HepG2 (cell line): ENCODE measurements around the gene RTN1. TPM values are rescaled to one million over a fixed set of nuclear protein-coding genes. Genes with fewer than 3 reads are reported as not detected.

Experiments used
- ATAC-seq: fragments of 200-7000 bp; cut with Tn5 transposase; 3 replicates; pipeline ENCODE4 v1.9.1; 2020; ENCODE audit warnings: mild to moderate bottlenecking, moderate library complexity
- BruUV-seq: library from RNA; stranded (reverse); fragments of 400-500 nt; replicated peaks from 2 replicates; lab custom pipeline; 2021; lab: Mats Ljungman, UMichigan
- CTCF ChIA-PET: fragments of 300-600 bp; formaldehyde crosslinking; extraction: SDS; loops from one replicate; lab custom pipeline; 2021; ENCODE audit warnings: low total read pairs, inconsistent platforms, low intra/inter-chr PET ratio; lab: Yijun Ruan, JAX
- POLR2A ChIA-PET: fragments of 350-600 bp; sonication (Branson Sonifier 250); formaldehyde crosslinking; loops from one replicate; lab custom pipeline; 2020; ENCODE audit warnings: antibody characterized with exemption, inconsistent platforms; lab: Yijun Ruan, JAX
- DNase-seq: peaks from one replicate; pipeline ENCODE4 v3.0.0-alpha.2; 2015; ENCODE audit warnings: low spot score
- FAIRE-seq: peaks from 3 replicates; lab custom pipeline; 2011; peaks lifted over from hg19 to GRCh38; lab: Jason Lieb, UNC
- H2AFZ ChIP-seq: one replicate; pipeline ENCODE4 v1.6.1; 2011; ENCODE audit warnings: low read length, inconsistent platforms
- H3K27ac ChIP-seq: fragments of 300-600 bp; 3 replicates; pipeline ENCODE4 v1.8.0; 2011; ENCODE audit warnings: mixed run types, mild to moderate bottlenecking, mixed read lengths, low read length, inconsistent platforms; ENCODE audit not compliant: insufficient read depth; ENCODE audit errors: extremely low read length
- H3K27me3 ChIP-seq, 2 experiments: fragments of 200-600 bp in 1 of 2; 2 replicates in 1 of 2; 3 replicates in 1 of 2; pipeline versions ENCODE4 v1.6.0 to v1.8.0; 2011; ENCODE audit warnings: low read length in 2 of 2, mild to moderate bottlenecking in 2 of 2, moderate library complexity in 2 of 2, inconsistent platforms in 1 of 2; ENCODE audit not compliant: insufficient read depth in 2 of 2, control insufficient read depth in 1 of 2
- H3K36me3 ChIP-seq, 2 experiments: fragments of 200-600 bp in 1 of 2; replicated peaks in 1 of 2; 2 replicates in 1 of 2; 3 replicates in 1 of 2; pipeline versions ENCODE4 v1.5.1 to v1.8.0; 2011; ENCODE audit warnings: low read length in 2 of 2, inconsistent platforms in 1 of 2; ENCODE audit not compliant: insufficient read depth in 2 of 2, control insufficient read depth in 1 of 2
- H3K4me1 ChIP-seq: 2 replicates; pipeline ENCODE4 v1.5.1; 2012; ENCODE audit warnings: low read length, inconsistent platforms; ENCODE audit not compliant: insufficient read depth
- H3K4me2 ChIP-seq: 2 replicates; pipeline ENCODE4 v1.6.0; 2011; ENCODE audit warnings: low read depth, low read length, inconsistent platforms
- H3K4me3 ChIP-seq, 3 experiments: fragments of 200-600 bp in 1 of 3; sonication (generic), shearing (Covaris generic) in 1 of 3; replicated peaks in 1 of 3; 2 replicates each; pipeline ENCODE4 v1.5.1; 2011 to 2016; ENCODE audit warnings: low read length in 3 of 3, inconsistent platforms in 2 of 3, low read depth in 2 of 3, mild to moderate bottlenecking in 2 of 3, control low read depth in 1 of 3, mixed read lengths in 1 of 3; ENCODE audit not compliant: insufficient read depth in 1 of 3
- H3K79me2 ChIP-seq: one replicate; pipeline ENCODE4 v1.6.1; 2011; ENCODE audit warnings: low read length, inconsistent platforms; ENCODE audit not compliant: insufficient read depth
- H3K9ac ChIP-seq: 2 replicates; pipeline ENCODE4 v1.6.0; 2011; ENCODE audit warnings: mild to moderate bottlenecking, low read depth, low read length, inconsistent platforms; ENCODE audit not compliant: insufficient read depth
- H3K9me3 ChIP-seq: 2 replicates; pipeline ENCODE4 v1.5.1; 2012; ENCODE audit warnings: mild to moderate bottlenecking, low read length
- H4K20me1 ChIP-seq: 2 replicates; pipeline ENCODE4 v1.6.0; 2011; ENCODE audit warnings: inconsistent platforms, mild to moderate bottlenecking, low read length, moderate library complexity; ENCODE audit not compliant: insufficient read depth
- HOXA9 ChIP-seq: sonication (generic); formaldehyde crosslinking; IDR thresholded peaks from 2 replicates; pipeline ENCODE4 v1.8.1; 2022; ENCODE audit warnings: missing genetic modification reagents, mild to moderate bottlenecking, moderate library complexity, borderline replicate concordance
- MAX ChIP-seq: IDR thresholded peaks from 2 replicates; pipeline ENCODE4 v1.6.1; 2012; ENCODE audit warnings: inconsistent platforms
- NCOA5 ChIP-seq: sonication (generic); formaldehyde crosslinking; IDR thresholded peaks from 2 replicates; pipeline ENCODE4 v1.4.0; 2020; ENCODE audit warnings: missing genetic modification reagents
- RBM22 ChIP-seq: fragments of 200-400 bp; formaldehyde crosslinking; optimal IDR thresholded peaks from 2 replicates; pipeline ENCODE3; 2017; ENCODE audit warnings: mild to moderate bottlenecking, low read length, moderate library complexity
- SALL1 ChIP-seq: sonication (generic); formaldehyde crosslinking; IDR thresholded peaks from 2 replicates; pipeline ENCODE4 v1.8.0; 2022; ENCODE audit warnings: mild to moderate bottlenecking, missing genetic modification reagents
- SYNCRIP ChIP-seq: fragments of 200-400 bp; formaldehyde crosslinking; IDR thresholded peaks from 2 replicates; pipeline ENCODE4 v1.6.1; 2018; ENCODE audit warnings: mild to moderate bottlenecking, low read depth, low read length; ENCODE audit not compliant: insufficient read depth
- THYN1 ChIP-seq: sonication (generic); formaldehyde crosslinking; IDR thresholded peaks from 2 replicates; pipeline ENCODE4 v1.8.1; 2023; ENCODE audit warnings: low read depth, mild to moderate bottlenecking, moderate library complexity, missing genetic modification reagents, borderline replicate concordance
- ZC3H4 ChIP-seq: sonication (generic); formaldehyde crosslinking; IDR thresholded peaks from 2 replicates; pipeline ENCODE4 v1.4.0; 2020; ENCODE audit warnings: missing genetic modification reagents, borderline replicate concordance
- ZNF510 ChIP-seq: sonication (generic); formaldehyde crosslinking; IDR thresholded peaks from 2 replicates; pipeline ENCODE4 v1.4.0; 2020; ENCODE audit warnings: low read depth, mild to moderate bottlenecking, missing genetic modification reagents
- ZNF547 ChIP-seq: sonication (generic); formaldehyde crosslinking; IDR thresholded peaks from 2 replicates; pipeline ENCODE4 v1.5.1; 2020; ENCODE audit warnings: mild to moderate bottlenecking, missing genetic modification reagents
- ZNF609 ChIP-seq: sonication (generic); formaldehyde crosslinking; IDR thresholded peaks from 2 replicates; pipeline ENCODE4 v1.4.0; 2020; ENCODE audit warnings: mild to moderate bottlenecking, missing genetic modification reagents, borderline replicate concordance
- ZNF790 ChIP-seq: sonication (generic); formaldehyde crosslinking; IDR thresholded peaks from 2 replicates; pipeline ENCODE4 v1.8.0; 2022; ENCODE audit warnings: missing genetic modification reagents, mild to moderate bottlenecking, borderline replicate concordance
- WGBS: methylation state at CpG from one replicate; pipeline ENCODE4 v1.1.6; 2017; ENCODE audit warnings: low lambda C conversion rate; 5-methylcytosine and 5-hydroxymethylcytosine counted together
- in situ Hi-C: cut with HindIII; loops from 2 replicates; pipeline ENCODE4 v1.10.0; 2017; ENCODE audit warnings: low pct_unique_long_range_greater_than_20kb; ENCODE audit not compliant: extremely low pct_ligation_motif_present
- intact Hi-C: fragments of 100-400 bp; cut with micrococcal nuclease; formaldehyde crosslinking; loops from one replicate; pipeline ENCODE4 v1.10.0; 2022; ENCODE audit not compliant: unreplicated experiment
- polyA plus RNA-seq, 8 experiments: library from polyadenylated mRNA; depleted of rRNA in 3 of 8; stranded (reverse) in 7 of 8; unstranded in 1 of 8; fragments of >200 nt; fragmentation: Illumina TruSeq in 4 of 8; extraction: Trizol in 4 of 8; gene quantifications; 2 replicates each; pipeline versions ENCODE4 v1.2.1 to v1.2.3, GENCODE V29; 2011 to 2016; ENCODE audit warnings: low read depth in 4 of 8, missing spikeins in 1 of 8, mixed read lengths in 1 of 8; ENCODE audit not compliant: insufficient read depth in 1 of 8
- total RNA-seq, 5 experiments: library from RNA; depleted of rRNA; stranded (reverse); fragments of >200 nt; fragmentation: Illumina TruSeq; extraction: Trizol; gene quantifications; 2 replicates each; pipeline ENCODE4 v1.2.3, GENCODE V29; 2016; ENCODE audit warnings: low read depth in 1 of 5
- TF ChIP-seq, protein P1 (sequence below): IDR thresholded peaks from 2 replicates; pipeline ENCODE4 v1.6.1; 2016; ENCODE audit warnings: missing compliant biosample characterization, missing genetic modification reagents, borderline replicate concordance

The RTN1 gene
- total and polyA plus RNA-seq, 2 of the 13 experiments (the other 11 are each of a cell fraction or from before 2014, with no cell fraction given): 0.04 to 0.18 TPM

GRCh38 chr14:59675394-59675793 lies 195.2 kb downstream of the RTN1 start:
- no peak overlapping the region for H3K27ac ChIP-seq
- BruUV-seq: no TSS peak
- no peaks in the 10 kb centered on the region; a peak in 1 of 5 replicates for H3K27me3 ChIP-seq
- H3K4me3 ChIP-seq: no peak overlapping the region
- no peak overlapping the region for H2AFZ ChIP-seq
- H3K9ac ChIP-seq: no peak overlapping the region
- H3K9me3 ChIP-seq: no peaks in the 10 kb centered on the region
- H4K20me1 ChIP-seq: no peaks in the 10 kb centered on the region
- ChIA-PET POLR2A (no interaction called here), CTCF (no interaction called here)
- H3K79me2 ChIP-seq: no peaks in the 10 kb centered on the region
- ATAC-seq (no peak), FAIRE-seq (no peak), DNase-seq (no peak)
- no peak overlapping the region for H3K4me2 ChIP-seq
- 4% methylated on average over 1 of the region's 1 CpG for WGBS
- in situ Hi-C loops: no loop called here
- no peak for TF ChIP-seq ZC3H4
- TF ChIP-seq ZNF609 (CRISPR knock-in tag): no peak
- TF ChIP-seq, protein P1, sequence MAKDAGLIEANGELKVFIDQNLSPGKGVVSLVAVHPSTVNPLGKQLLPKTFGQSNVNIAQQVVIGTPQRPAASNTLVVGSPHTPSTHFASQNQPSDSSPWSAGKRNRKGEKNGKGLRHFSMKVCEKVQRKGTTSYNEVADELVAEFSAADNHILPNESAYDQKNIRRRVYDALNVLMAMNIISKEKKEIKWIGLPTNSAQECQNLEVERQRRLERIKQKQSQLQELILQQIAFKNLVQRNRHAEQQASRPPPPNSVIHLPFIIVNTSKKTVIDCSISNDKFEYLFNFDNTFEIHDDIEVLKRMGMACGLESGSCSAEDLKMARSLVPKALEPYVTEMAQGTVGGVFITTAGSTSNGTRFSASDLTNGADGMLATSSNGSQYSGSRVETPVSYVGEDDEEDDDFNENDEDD (CRISPR knock-in tag): no peak
- TF ChIP-seq ZNF510 (CRISPR knock-in tag): no peak
- TF ChIP-seq ZNF790: no peak
- TF ChIP-seq SALL1: no peak
- TF ChIP-seq MAX: no peak
- no peak for TF ChIP-seq HOXA9 (CRISPR knock-in tag)
- TF ChIP-seq THYN1 (CRISPR knock-in tag): no peak
- TF ChIP-seq NCOA5 (CRISPR knock-in tag): no peak
- TF ChIP-seq ZNF547 (CRISPR knock-in tag): no peak
- TF ChIP-seq RBM22: no peak
- TF ChIP-seq SYNCRIP: no peak
- intact Hi-C loops: no loop called here
- no peaks in the 10 kb centered on the region for H3K36me3 ChIP-seq
- H3K4me1 ChIP-seq: no peaks in the 10 kb centered on the region
